HL-60 (cell line): ENCODE results near the gene PCID2.

Experiments used
- CTCF ChIP-seq: IDR thresholded peaks from one replicate; pipeline ENCODE4 v1.5.1; 2011; ENCODE audit warnings: low read length, control low read depth, inconsistent platforms; ENCODE audit not compliant: insufficient read depth
- GABPA ChIP-seq: IDR thresholded peaks from 2 replicates; pipeline ENCODE4 v1.6.1; 2012; ENCODE audit warnings: low read depth
- POLR2AphosphoS5 ChIP-seq: IDR thresholded peaks from 2 replicates; pipeline ENCODE4 v1.6.1; 2012; ENCODE audit warnings: low read depth
- REST ChIP-seq: IDR thresholded peaks from 2 replicates; pipeline ENCODE4 v1.6.1; 2012; ENCODE audit warnings: low read depth; ENCODE audit not compliant: insufficient replicate concordance

GRCh38 chr13:113232208-113233003 is 23.9 kb upstream of the PCID2 start:
- TF ChIP-seq CTCF (no peak), GABPA (no peak), REST (no peak), POLR2AphosphoS5 (no peak)
